ENCODE measurements around the gene MLLT3. TPM values are rescaled to one million over a fixed set of nuclear protein-coding genes. Genes with fewer than 3 reads are reported as not detected.

MLLT3 gene
- total and polyA plus RNA-seq, 10 donors: 2.8 to 15.2 (median 10.6) TPM

DNA sequence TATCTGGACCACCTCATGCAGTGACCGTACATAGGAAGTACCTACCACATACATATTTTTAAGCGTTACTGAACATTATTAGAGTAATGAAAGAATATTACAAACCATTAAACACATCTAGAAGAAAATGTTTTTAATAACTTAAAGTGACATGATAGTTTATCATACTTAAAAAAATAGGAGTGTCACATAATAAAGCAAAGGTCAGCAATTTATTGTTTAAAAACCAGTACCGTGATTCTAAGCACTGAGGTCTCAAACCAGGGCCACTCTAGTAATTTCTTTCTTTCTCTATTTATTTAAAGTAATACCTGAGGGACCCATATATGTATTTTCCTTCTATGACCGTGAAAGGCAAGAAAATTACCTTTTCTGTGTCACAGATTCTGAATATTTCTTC is 216.0 kb downstream of the MLLT3 start:
- no peak overlapping the region for H3K4me3 ChIP-seq
- no peaks in the 10 kb centered on the region for H3K9me3 ChIP-seq
- TF ChIP-seq POLR2A (IDR thresholded peaks at IDR 0.05): no peak
- no peak for DNase-seq
- H3K27ac ChIP-seq: no peak overlapping the region
- WGBS, 5 donors: 84 to 93% (median 88%) methylated on average over 4 of the region's 4 CpGs
- intact Hi-C loops (cut with DNase I; ENCODE audit: low total_unique reads): no loop called here
- H3K4me1 ChIP-seq: peaks cover 0 to 12% (median 0%) of the 10 kb centered on the region in 6 donors
- H3K27me3 ChIP-seq (replicated peaks in 1 of 7): no peaks in the 10 kb centered on the region
- H3K36me3 ChIP-seq: no peaks in the 10 kb centered on the region

DNA sequence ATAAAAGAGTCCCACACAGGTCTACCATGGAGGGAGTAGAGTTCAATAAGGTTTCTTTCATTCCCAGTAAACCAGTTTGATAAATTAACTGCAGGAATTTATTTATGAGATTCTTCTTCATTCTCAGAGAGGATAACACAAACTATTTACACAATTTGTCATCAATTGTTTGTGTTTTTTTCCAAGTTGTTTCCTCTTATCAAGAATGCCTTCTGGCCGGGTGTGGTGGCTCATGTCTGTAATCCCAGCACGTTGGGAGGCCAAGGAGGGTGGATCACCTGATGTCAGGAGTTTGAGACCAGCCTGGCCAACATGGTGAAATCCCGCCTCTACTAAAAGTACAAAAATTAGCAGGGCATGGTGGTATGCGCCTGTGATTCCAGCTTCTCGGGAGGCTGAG is 216.7 kb downstream of the MLLT3 start:
- intact Hi-C loops (cut with DNase I; ENCODE audit: low total_unique reads): no loop called here
- TF ChIP-seq POLR2AphosphoS5 (IDR thresholded peaks at IDR 0.05): no peak
- no peak for TF ChIP-seq POLR2A (IDR thresholded peaks at IDR 0.05)
- TF ChIP-seq, protein P1, sequence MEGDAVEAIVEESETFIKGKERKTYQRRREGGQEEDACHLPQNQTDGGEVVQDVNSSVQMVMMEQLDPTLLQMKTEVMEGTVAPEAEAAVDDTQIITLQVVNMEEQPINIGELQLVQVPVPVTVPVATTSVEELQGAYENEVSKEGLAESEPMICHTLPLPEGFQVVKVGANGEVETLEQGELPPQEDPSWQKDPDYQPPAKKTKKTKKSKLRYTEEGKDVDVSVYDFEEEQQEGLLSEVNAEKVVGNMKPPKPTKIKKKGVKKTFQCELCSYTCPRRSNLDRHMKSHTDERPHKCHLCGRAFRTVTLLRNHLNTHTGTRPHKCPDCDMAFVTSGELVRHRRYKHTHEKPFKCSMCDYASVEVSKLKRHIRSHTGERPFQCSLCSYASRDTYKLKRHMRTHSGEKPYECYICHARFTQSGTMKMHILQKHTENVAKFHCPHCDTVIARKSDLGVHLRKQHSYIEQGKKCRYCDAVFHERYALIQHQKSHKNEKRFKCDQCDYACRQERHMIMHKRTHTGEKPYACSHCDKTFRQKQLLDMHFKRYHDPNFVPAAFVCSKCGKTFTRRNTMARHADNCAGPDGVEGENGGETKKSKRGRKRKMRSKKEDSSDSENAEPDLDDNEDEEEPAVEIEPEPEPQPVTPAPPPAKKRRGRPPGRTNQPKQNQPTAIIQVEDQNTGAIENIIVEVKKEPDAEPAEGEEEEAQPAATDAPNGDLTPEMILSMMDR (IDR thresholded peaks at IDR 0.05 in 8 of 11, conservative IDR thresholded peaks at IDR 0.05 in 3 of 11): no peak

DNA sequence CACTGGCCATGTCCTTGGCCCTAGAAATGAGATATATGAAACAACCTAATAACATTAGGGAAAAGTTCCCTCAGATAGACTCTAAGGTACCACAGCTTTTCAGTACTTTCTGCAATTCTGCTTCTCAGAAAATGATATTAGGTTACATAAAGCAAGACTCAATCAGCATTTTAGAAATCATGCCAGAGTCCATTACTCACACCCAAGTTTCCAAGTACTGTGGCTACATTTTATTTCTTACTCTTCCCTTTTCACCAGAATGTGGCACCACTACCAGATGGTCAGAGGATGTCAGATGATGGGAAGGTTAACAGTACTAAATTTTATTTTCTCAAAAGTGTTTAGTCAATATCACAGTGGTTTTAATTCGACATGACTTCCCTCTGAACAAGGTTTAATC is 217.2 kb downstream of the MLLT3 start:
- TF ChIP-seq POLR2AphosphoS5 (IDR thresholded peaks at IDR 0.05) (no peak), POLR2A (IDR thresholded peaks at IDR 0.05) (no peak)
- TF ChIP-seq, protein P1 (IDR thresholded peaks at IDR 0.05 in 8 of 11, conservative IDR thresholded peaks at IDR 0.05 in 3 of 11): no peak
- no peak overlapping the region for H3K27ac ChIP-seq
- no peak for DNase-seq
- H3K4me1 ChIP-seq: peaks cover 0 to 12% (median 0%) of the 10 kb centered on the region in 6 donors
- no peaks in the 10 kb centered on the region for H3K36me3 ChIP-seq
- 49 to 74% (median 65%) methylated on average over 1 of the region's 1 CpG for WGBS, 5 donors
- no peak overlapping the region for H3K4me3 ChIP-seq
- no peaks in the 10 kb centered on the region for H3K27me3 ChIP-seq (replicated peaks in 1 of 7)
- intact Hi-C loops (cut with DNase I; ENCODE audit: low total_unique reads): no loop called here
- H3K9me3 ChIP-seq: no peaks in the 10 kb centered on the region

More for the DNA sequence above, 216.7 kb downstream of the MLLT3 start:
- DNase-seq: no peak
- Histone ChIP-seq H3K4me1 (peaks cover 0 to 12% (median 0%) of the 10 kb centered on the region in 6 donors), H3K36me3 (no peaks in the 10 kb centered on the region), H3K4me3 (no peak overlapping the region), H3K27ac (no peak overlapping the region), H3K9me3 (no peaks in the 10 kb centered on the region), H3K27me3 (replicated peaks in 1 of 7) (no peaks in the 10 kb centered on the region)
- 94 to 98% (median 94%) methylated on average over 5 of the region's 5 CpGs for WGBS, 5 donors

DNA sequence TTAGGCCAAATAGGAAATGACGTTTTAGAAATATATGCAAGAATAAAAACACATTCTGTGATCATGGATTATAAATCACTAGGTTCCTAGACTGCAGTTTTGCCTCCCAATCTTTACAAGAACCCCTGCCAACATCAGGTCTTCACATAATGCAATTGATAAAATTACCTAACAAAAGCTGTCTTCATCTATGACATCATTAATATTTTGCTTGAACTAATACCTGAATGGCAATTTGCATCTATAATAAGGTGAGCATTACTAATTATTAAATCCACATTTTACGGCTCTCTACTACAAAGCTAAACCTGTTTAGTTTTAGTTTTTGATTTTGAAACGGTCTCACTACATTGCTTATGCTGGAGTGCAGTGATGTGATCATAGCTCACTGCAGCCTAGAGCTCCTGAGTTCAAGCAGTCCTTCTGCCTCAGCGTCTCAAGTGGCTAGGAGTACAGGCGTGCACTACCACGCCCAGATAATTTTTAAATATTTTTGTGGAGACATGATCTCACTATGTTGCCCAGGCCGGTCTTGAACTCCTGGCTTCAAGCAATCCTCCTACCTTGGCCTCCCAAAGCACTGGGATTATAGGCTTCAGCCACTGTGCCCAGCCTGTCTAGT is 218.0 kb downstream of the MLLT3 start:
- 86 to 97% (median 97%) methylated on average over 7 of the region's 7 CpGs for WGBS, 5 donors
- Histone ChIP-seq H3K9me3 (no peaks in the 10 kb centered on the region), H3K4me3 (no peak overlapping the region), H3K27ac (no peak overlapping the region), H3K4me1 (peaks cover 0 to 12% (median 0%) of the 10 kb centered on the region in 6 donors), H3K27me3 (replicated peaks in 1 of 7) (no peaks in the 10 kb centered on the region), H3K36me3 (no peaks in the 10 kb centered on the region)
- TF ChIP-seq POLR2AphosphoS5 (IDR thresholded peaks at IDR 0.05) (no peak), POLR2A (IDR thresholded peaks at IDR 0.05) (no peak)
- TF ChIP-seq, protein P1 (IDR thresholded peaks at IDR 0.05 in 8 of 11, conservative IDR thresholded peaks at IDR 0.05 in 3 of 11): no peak
- no peak for DNase-seq
- intact Hi-C loops (cut with DNase I; ENCODE audit: low total_unique reads): no loop called here

Measured in spleen (tissue), 11 donors.